ENCODE measurements around the gene CRB1. TPM values are rescaled to one million over a fixed set of nuclear protein-coding genes. Genes with fewer than 3 reads are reported as not detected.

CRB1 gene
- total and polyA plus RNA-seq, 2 donors from 2014 or later, result 0.16 to 1.2 TPM

DNA sequence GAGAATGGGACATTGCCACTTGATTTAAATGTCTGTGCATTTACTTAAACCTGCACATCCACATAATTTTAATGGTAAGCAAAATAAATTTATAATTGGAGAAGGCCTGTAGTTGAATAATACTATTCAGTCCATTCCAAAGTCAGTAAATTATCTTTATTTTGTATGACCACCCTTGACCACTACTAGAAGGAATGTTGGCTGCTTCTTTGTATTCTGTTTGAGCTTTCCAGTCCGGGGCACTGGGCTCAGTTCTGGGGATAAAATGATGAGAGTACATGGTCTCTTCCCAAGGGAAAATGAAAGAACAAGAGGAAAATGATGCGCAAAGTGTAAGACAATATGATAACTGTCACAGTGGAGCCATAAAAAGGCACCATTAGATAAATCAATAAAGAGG, 98.9 kb downstream of the CRB1 start:
- no peak overlapping the region for H3K4me3 ChIP-seq (ENCODE audit: low read length in 3 of 3)
- H3K9ac ChIP-seq (ENCODE audit: low read length in 3 of 3), result no peak overlapping the region
- no peaks in the 10 kb centered on the region for H3K27me3 ChIP-seq (ENCODE audit: control insufficient read depth, insufficient read depth, low read length)
- DNase-seq (peak in 2 of 5 donors; percentile 22 to 50), FAIRE-seq (no peak)
- intact Hi-C loops (cut with DNase I), result no loop called here
- no peaks in the 10 kb centered on the region for H3K4me1 ChIP-seq (ENCODE audit: control insufficient read depth in 2 of 3, insufficient read depth in 2 of 3, low read depth in 1 of 3, low read length in 3 of 3)
- H3K36me3 ChIP-seq (ENCODE audit: control insufficient read depth in 2 of 3, insufficient read depth in 3 of 3, low read length in 3 of 3), result no peaks in the 10 kb centered on the region
- TF ChIP-seq, protein P1, sequence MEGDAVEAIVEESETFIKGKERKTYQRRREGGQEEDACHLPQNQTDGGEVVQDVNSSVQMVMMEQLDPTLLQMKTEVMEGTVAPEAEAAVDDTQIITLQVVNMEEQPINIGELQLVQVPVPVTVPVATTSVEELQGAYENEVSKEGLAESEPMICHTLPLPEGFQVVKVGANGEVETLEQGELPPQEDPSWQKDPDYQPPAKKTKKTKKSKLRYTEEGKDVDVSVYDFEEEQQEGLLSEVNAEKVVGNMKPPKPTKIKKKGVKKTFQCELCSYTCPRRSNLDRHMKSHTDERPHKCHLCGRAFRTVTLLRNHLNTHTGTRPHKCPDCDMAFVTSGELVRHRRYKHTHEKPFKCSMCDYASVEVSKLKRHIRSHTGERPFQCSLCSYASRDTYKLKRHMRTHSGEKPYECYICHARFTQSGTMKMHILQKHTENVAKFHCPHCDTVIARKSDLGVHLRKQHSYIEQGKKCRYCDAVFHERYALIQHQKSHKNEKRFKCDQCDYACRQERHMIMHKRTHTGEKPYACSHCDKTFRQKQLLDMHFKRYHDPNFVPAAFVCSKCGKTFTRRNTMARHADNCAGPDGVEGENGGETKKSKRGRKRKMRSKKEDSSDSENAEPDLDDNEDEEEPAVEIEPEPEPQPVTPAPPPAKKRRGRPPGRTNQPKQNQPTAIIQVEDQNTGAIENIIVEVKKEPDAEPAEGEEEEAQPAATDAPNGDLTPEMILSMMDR (IDR thresholded peaks at IDR 0.05; ENCODE audit: borderline replicate concordance, extremely low read depth, insufficient read depth), result no peak
- no peaks in the 10 kb centered on the region for H3K9me3 ChIP-seq (ENCODE audit: control insufficient read depth in 2 of 3, insufficient read depth in 1 of 3, low read length in 3 of 3)
- no peak overlapping the region for H3K27ac ChIP-seq (ENCODE audit: low read depth in 2 of 2, low read length in 2 of 2)

DNA sequence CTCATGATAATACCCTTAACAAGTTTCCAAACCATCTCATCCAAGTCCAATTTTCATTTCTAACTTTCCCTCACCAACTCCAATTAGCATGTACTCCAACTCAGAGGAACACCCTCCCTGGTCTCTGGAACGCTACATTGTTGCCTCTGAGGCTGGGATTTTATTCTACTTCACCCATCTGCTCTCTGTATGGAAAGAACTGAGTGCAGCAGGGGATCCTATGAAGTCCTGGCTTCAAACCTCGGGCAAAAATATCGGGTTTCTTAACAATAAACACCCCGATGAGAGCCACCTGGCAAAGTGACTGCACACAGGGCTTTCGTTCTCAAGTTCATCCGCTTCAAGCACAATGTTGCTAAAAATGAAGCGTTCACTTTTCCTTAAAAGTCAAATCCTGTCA, 99.6 kb downstream of the CRB1 start:
- DNase-seq (peak in 3 of 5 donors; percentile 42 to 66 (median 66)), FAIRE-seq (no peak)
- Histone ChIP-seq H3K36me3 (ENCODE audit: control insufficient read depth in 2 of 3, insufficient read depth in 3 of 3, low read length in 3 of 3) (no peaks in the 10 kb centered on the region), H3K4me1 (ENCODE audit: control insufficient read depth in 2 of 3, insufficient read depth in 2 of 3, low read depth in 1 of 3, low read length in 3 of 3) (no peaks in the 10 kb centered on the region), H3K9ac (ENCODE audit: low read length in 3 of 3) (no peak overlapping the region), H3K9me3 (ENCODE audit: control insufficient read depth in 2 of 3, insufficient read depth in 1 of 3, low read length in 3 of 3) (no peaks in the 10 kb centered on the region), H3K27ac (ENCODE audit: low read depth in 2 of 2, low read length in 2 of 2) (no peak overlapping the region), H3K4me3 (ENCODE audit: low read length in 3 of 3) (no peak overlapping the region), H3K27me3 (ENCODE audit: control insufficient read depth, insufficient read depth, low read length) (no peaks in the 10 kb centered on the region)
- TF ChIP-seq, protein P1 (IDR thresholded peaks at IDR 0.05; ENCODE audit: borderline replicate concordance, extremely low read depth, insufficient read depth), result no peak
- intact Hi-C loops (cut with DNase I), result no loop called here

DNA sequence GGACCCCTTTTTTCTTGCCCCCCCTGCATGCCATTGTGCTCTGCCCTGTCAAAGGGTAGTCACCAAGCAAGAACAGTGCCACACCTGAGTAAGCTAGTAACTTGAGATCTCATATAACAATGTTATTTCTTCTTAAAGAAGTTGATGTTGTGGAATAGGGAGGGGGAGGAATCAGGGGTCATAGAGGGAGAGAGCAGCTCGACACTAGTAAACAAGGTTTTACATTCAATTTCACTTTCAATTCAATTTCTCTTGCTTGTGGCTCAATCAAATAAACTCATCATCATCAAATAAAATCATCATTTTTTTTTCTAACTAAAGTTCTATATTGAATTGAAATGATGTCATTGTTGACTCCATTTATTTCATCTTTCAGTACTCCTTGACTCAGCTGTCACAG, 106.4 kb downstream of the CRB1 start:
- Histone ChIP-seq H3K27ac (ENCODE audit: low read depth in 2 of 2, low read length in 2 of 2) (no peak overlapping the region), H3K27me3 (ENCODE audit: control insufficient read depth, insufficient read depth, low read length) (no peaks in the 10 kb centered on the region), H3K4me1 (ENCODE audit: control insufficient read depth in 2 of 3, insufficient read depth in 2 of 3, low read depth in 1 of 3, low read length in 3 of 3) (no peaks in the 10 kb centered on the region), H3K9ac (ENCODE audit: low read length in 3 of 3) (no peak overlapping the region), H3K36me3 (ENCODE audit: control insufficient read depth in 2 of 3, insufficient read depth in 3 of 3, low read length in 3 of 3) (no peaks in the 10 kb centered on the region), H3K9me3 (ENCODE audit: control insufficient read depth in 2 of 3, insufficient read depth in 1 of 3, low read length in 3 of 3) (no peaks in the 10 kb centered on the region), H3K4me3 (ENCODE audit: low read length in 3 of 3) (no peak overlapping the region)
- FAIRE-seq (no peak), DNase-seq (no peak)
- intact Hi-C loops (cut with DNase I), result no loop called here
- TF ChIP-seq, protein P1 (IDR thresholded peaks at IDR 0.05; ENCODE audit: borderline replicate concordance, extremely low read depth, insufficient read depth), result no peak

DNA sequence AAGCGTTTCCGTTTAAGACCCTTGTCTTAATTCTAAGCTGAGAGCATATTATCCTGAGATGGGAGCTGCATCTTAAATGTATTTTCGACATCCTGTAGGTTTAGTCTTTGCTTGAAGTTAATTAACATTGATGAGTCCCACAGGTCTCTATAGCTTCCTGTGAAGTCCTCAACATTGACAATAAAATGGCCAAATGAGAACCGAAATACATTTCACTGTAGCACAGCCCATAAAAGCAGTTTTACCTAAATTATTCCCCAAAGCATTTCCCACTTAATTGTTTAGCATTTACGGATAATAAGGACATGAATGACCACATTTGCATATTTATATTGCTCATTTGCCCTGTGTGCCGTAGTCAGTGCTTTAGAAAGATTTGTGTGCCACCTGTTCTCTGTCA, 116.4 kb downstream of the CRB1 start:
- TF ChIP-seq, protein P1 (IDR thresholded peaks at IDR 0.05; ENCODE audit: borderline replicate concordance, extremely low read depth, insufficient read depth), result no peak
- intact Hi-C loops (cut with DNase I), result no loop called here
- no peak overlapping the region for H3K4me3 ChIP-seq (ENCODE audit: low read length in 3 of 3)
- no peaks in the 10 kb centered on the region for H3K9me3 ChIP-seq (ENCODE audit: control insufficient read depth in 2 of 3, insufficient read depth in 1 of 3, low read length in 3 of 3)
- DNase-seq, result no peak
- H3K27ac ChIP-seq (ENCODE audit: low read depth in 2 of 2, low read length in 2 of 2), result no peak overlapping the region
- H3K27me3 ChIP-seq (ENCODE audit: control insufficient read depth, insufficient read depth, low read length), result no peaks in the 10 kb centered on the region
- no peaks in the 10 kb centered on the region for H3K4me1 ChIP-seq (ENCODE audit: control insufficient read depth in 2 of 3, insufficient read depth in 2 of 3, low read depth in 1 of 3, low read length in 3 of 3)
- no peaks in the 10 kb centered on the region for H3K36me3 ChIP-seq (ENCODE audit: control insufficient read depth in 2 of 3, insufficient read depth in 3 of 3, low read length in 3 of 3)
- H3K9ac ChIP-seq (ENCODE audit: low read length in 3 of 3), result no peak overlapping the region
- FAIRE-seq, result no peak

All from kidney (tissue), 14 donors.